Endothelial cell of umbilical vein (primary cell): ENCODE results near the gene GALNT10. TPM values are rescaled to one million over a fixed set of nuclear protein-coding genes. Genes with fewer than 3 reads are reported as not detected.

Source experiments
- BruUV-seq: library from RNA; stranded (reverse); fragments of 400-500 nt; replicated peaks from 2 replicates; lab custom pipeline; 2021; lab: Mats Ljungman, UMichigan
- CTCF ChIA-PET: fragments of 300-600, 350-600 bp; sonication (Branson Sonifier 250); formaldehyde crosslinking; loops from one replicate; lab custom pipeline; 2021; ENCODE audit warnings: antibody characterized with exemption, inconsistent platforms; lab: Charles Lee
- POLR2A ChIA-PET: fragments of 300-600, 350-600 bp; sonication (Branson Sonifier 250); formaldehyde crosslinking; loops from one replicate; lab custom pipeline; 2021; ENCODE audit warnings: antibody characterized with exemption, inconsistent platforms; lab: Charles Lee
- DNase-seq: peaks from one replicate; pipeline ENCODE4 v3.0.0-alpha.2; 2011; ENCODE audit warnings: low read depth, low spot score
- FAIRE-seq: peaks from 2 replicates; lab custom pipeline; 2011; peaks lifted over from hg19 to GRCh38; lab: Jason Lieb, UNC
- H2AFZ ChIP-seq: 2 replicates; pipeline ENCODE4 v1.6.0; 2012; ENCODE audit warnings: low read depth, low read length, control low read depth, inconsistent platforms
- H3K27ac ChIP-seq: 2 replicates; pipeline ENCODE4 v1.5.1; 2011; ENCODE audit warnings: low read depth, mild to moderate bottlenecking, control low read depth, low read length, moderate library complexity; ENCODE audit not compliant: insufficient read depth
- H3K27me3 ChIP-seq, 2 experiments: 2 replicates each; pipeline versions ENCODE4 v1.6.0 to v1.6.1; 2011; ENCODE audit warnings: low read length in 2 of 2, mixed read lengths in 1 of 2; ENCODE audit not compliant: control insufficient read depth in 2 of 2, insufficient read depth in 2 of 2
- H3K36me3 ChIP-seq, 2 experiments: 2 replicates in 1 of 2; 3 replicates in 1 of 2; pipeline ENCODE4 v1.5.1; 2011; ENCODE audit warnings: low read length in 2 of 2, mild to moderate bottlenecking in 1 of 2, moderate library complexity in 1 of 2; ENCODE audit not compliant: control insufficient read depth in 2 of 2, insufficient read depth in 2 of 2; ENCODE audit errors: extremely low read depth in 1 of 2
- H3K4me1 ChIP-seq: 3 replicates; pipeline ENCODE4 v1.5.1; 2011; ENCODE audit warnings: mild to moderate bottlenecking, low read length; ENCODE audit not compliant: control insufficient read depth, insufficient read depth; ENCODE audit errors: extremely low read depth
- H3K4me2 ChIP-seq: 2 replicates; pipeline ENCODE4 v1.6.1; 2011; ENCODE audit warnings: low read length, control low read depth, mixed read lengths; ENCODE audit not compliant: insufficient read depth
- H3K4me3 ChIP-seq, 3 experiments: fragments of 200-600 bp in 1 of 3; sonication (generic), shearing (Covaris generic) in 1 of 3; replicated peaks in 1 of 3; 2 replicates each; pipeline ENCODE4 v1.5.1; 2011 to 2016; ENCODE audit warnings: control low read depth in 3 of 3, low read length in 3 of 3, mild to moderate bottlenecking in 2 of 3, inconsistent platforms in 1 of 3, low read depth in 1 of 3, moderate library complexity in 1 of 3; ENCODE audit not compliant: insufficient read depth in 1 of 3
- H3K79me2 ChIP-seq: 2 replicates; pipeline ENCODE4 v1.6.0; 2012; ENCODE audit warnings: low read length, inconsistent platforms; ENCODE audit not compliant: control insufficient read depth, insufficient read depth
- H3K9ac ChIP-seq: replicated peaks from 2 replicates; pipeline ENCODE3; 2011; ENCODE audit warnings: low read length, control low read depth; ENCODE audit not compliant: insufficient read depth; ENCODE audit errors: extremely low read depth
- H3K9me1 ChIP-seq: replicated peaks from 3 replicates; pipeline ENCODE4 v1.6.0; 2011; ENCODE audit warnings: mild to moderate bottlenecking, low read length; ENCODE audit not compliant: control insufficient read depth, insufficient read depth; ENCODE audit errors: extremely low read depth
- H3K9me3 ChIP-seq: replicated peaks from 2 replicates; pipeline ENCODE4 v1.5.1; 2012; ENCODE audit warnings: low read length, inconsistent platforms; ENCODE audit not compliant: control insufficient read depth, insufficient read depth
- H4K20me1 ChIP-seq: replicated peaks from 2 replicates; pipeline ENCODE3; 2011; ENCODE audit warnings: mild to moderate bottlenecking, low read length; ENCODE audit not compliant: control insufficient read depth, insufficient read depth; ENCODE audit errors: extremely low read depth
- CTCF ChIP-seq, 2 donors: IDR thresholded peaks; 1 replicate in 1 of 2; 2 replicates in 1 of 2; pipeline ENCODE4 v1.5.1; 2011; ENCODE audit warnings: low read length in 2 of 2, mild to moderate bottlenecking in 2 of 2, moderate library complexity in 2 of 2, control low read depth in 1 of 2, inconsistent platforms in 1 of 2, low read depth in 1 of 2; ENCODE audit not compliant: insufficient read depth in 1 of 2; ENCODE audit errors: extremely low read depth in 1 of 2
- EZH2 ChIP-seq: IDR thresholded peaks from 2 replicates; pipeline ENCODE4 v1.6.1; 2012; ENCODE audit warnings: borderline replicate concordance, low read depth, mild to moderate bottlenecking, moderate library complexity, low read length, inconsistent platforms; ENCODE audit not compliant: severe bottlenecking
- FOS ChIP-seq: IDR thresholded peaks from 2 replicates; pipeline ENCODE4 v1.6.1; 2011; ENCODE audit warnings: mild to moderate bottlenecking, low read length, moderate library complexity, borderline replicate concordance; ENCODE audit not compliant: insufficient read depth
- GATA2 ChIP-seq: IDR thresholded peaks from 2 replicates; pipeline ENCODE4 v1.7.0; 2011; ENCODE audit warnings: low read depth, mild to moderate bottlenecking, moderate library complexity, mixed read lengths, low read length; ENCODE audit not compliant: insufficient read length, insufficient read depth
- JUN ChIP-seq: IDR thresholded peaks from 2 replicates; pipeline ENCODE4 v1.6.1; 2011; ENCODE audit warnings: borderline replicate concordance, low read depth; ENCODE audit not compliant: insufficient read length, insufficient read depth
- MYC ChIP-seq: IDR thresholded peaks from one replicate; pipeline ENCODE4 v1.6.1; 2011; ENCODE audit warnings: mild to moderate bottlenecking, low read depth, low read length
- POLR2A ChIP-seq: IDR thresholded peaks from 2 replicates; pipeline ENCODE4 v1.6.1; 2012; ENCODE audit warnings: low read depth, mild to moderate bottlenecking, control low read depth, low read length
- POLR2AphosphoS5 ChIP-seq: IDR thresholded peaks from 2 replicates; pipeline ENCODE4 v1.6.1; 2012; ENCODE audit warnings: low read depth, mild to moderate bottlenecking, control low read depth, low read length, moderate library complexity; ENCODE audit not compliant: insufficient read depth
- dilution Hi-C: fragments of 300-500 bp; cut with MboI; formaldehyde crosslinking; loops from one replicate; pipeline ENCODE4 v1.15.0; 2019; ENCODE audit warnings: low sequenced_read_pairs; ENCODE audit not compliant: extremely low pct_ligation_motif_present
- intact Hi-C: fragments of 100-400 bp; cut with micrococcal nuclease; formaldehyde crosslinking; loops from one replicate; pipeline ENCODE4 v1.10.0; 2022
- polyA plus RNA-seq, 4 experiments: library from polyadenylated mRNA; depleted of rRNA in 3 of 4; stranded (reverse) in 3 of 4; unstranded in 1 of 4; fragments of >200 nt; gene quantifications; 2 replicates each; pipeline versions ENCODE4 v1.2.1 to v1.2.3, GENCODE V29; 2011 to 2012; ENCODE audit warnings: missing spikeins in 1 of 4
- total RNA-seq: library from RNA; stranded (reverse); gene quantifications from 2 replicates; pipeline ENCODE4 v1.2.3, GENCODE V29; 2021

Gene GALNT10
- total and polyA plus RNA-seq, 2 donors (not counting 3 experiments of a cell fraction or from before 2014, with no cell fraction given): 70.2 to 77.6 TPM

- peaks cover 43% of the 10 kb centered on the region for H3K4me1 ChIP-seq
- DNase-seq (peak; percentile 95), FAIRE-seq (peak; percentile 98)
- CTCF ChIA-PET: interaction anchor here (0.8 to 4.6 kb wide), 12 partner anchors 8 to 118 kb away, joined by 3 to 31 read pairs (median 4); partner anchors contain the start of gene GALNT10
- H3K27me3 ChIP-seq: no peaks in the 10 kb centered on the region
- dilution Hi-C loops: no loop called here
- peak overlapping the region; percentile 95 for H3K27ac ChIP-seq
- no peaks in the 10 kb centered on the region for H3K9me3 ChIP-seq
- peak overlapping the region in 2 of 3 experiments; percentile 13 to 54 for H3K4me3 ChIP-seq
- BruUV-seq: no TSS peak
- no peaks in the 10 kb centered on the region for H4K20me1 ChIP-seq
- TF ChIP-seq FOS: peak; percentile 94
- no peak for TF ChIP-seq CTCF (IDR thresholded peaks at IDR 0.05; ENCODE audit: extremely low read depth in 1 of 2, insufficient read depth in 1 of 2, low read depth in 1 of 2, low read length in 2 of 2)
- TF ChIP-seq POLR2AphosphoS5: peak; percentile 96
- peak; percentile 79 for TF ChIP-seq POLR2A
- peak; percentile 39 for TF ChIP-seq MYC
- no peak for TF ChIP-seq EZH2
- peak; percentile 58 for TF ChIP-seq GATA2
- TF ChIP-seq JUN: peak; percentile 96
- no peak overlapping the region for H2AFZ ChIP-seq
- H3K9me1 ChIP-seq: no peaks in the 10 kb centered on the region
- no peaks in the 10 kb centered on the region for H3K36me3 ChIP-seq
- peak overlapping the region; percentile 47 for H3K9ac ChIP-seq
- POLR2A ChIA-PET: interaction anchor here (1.1 to 2.2 kb wide), 5 partner anchors 9 to 107 kb away, joined by 3 to 12 read pairs (median 3); partner anchors contain the start of gene GALNT10
- H3K4me2 ChIP-seq: peak overlapping the region; percentile 78
- peaks cover 16% of the 10 kb centered on the region for H3K79me2 ChIP-seq
- intact Hi-C loops: loop anchor here (1.0 to 10.0 kb wide), 11 partner anchors 22 to 710 kb away; partner anchors contain the start of genes CNOT8, FAM114A2, FAXDC2 and MFAP3
These were observed 96.6 kb downstream of the GALNT10 start for GRCh38 chr5:154287136-154287535.
